GM12878 (cell line): ENCODE results near the gene GLRX5. TPM values are rescaled to one million over a fixed set of nuclear protein-coding genes. Genes with fewer than 3 reads are reported as not detected.

Experiments used
- ATAC-seq: fragments of 200-7000 bp; cut with Tn5 transposase; 3 replicates; pipeline ENCODE4 v1.9.1; 2020; ENCODE audit warnings: mild to moderate bottlenecking, moderate library complexity
- BruUV-seq: library from RNA; stranded (reverse); fragments of 400-500 nt; replicated peaks from 2 replicates; lab custom pipeline; 2021; lab: Mats Ljungman, UMichigan
- CTCF ChIA-PET: fragments of 300-600 bp; sonication (Branson Sonifier 250); formaldehyde crosslinking; extraction: SDS; loops from one replicate; lab custom pipeline; 2021; ENCODE audit warnings: inconsistent platforms; lab: Yijun Ruan, JAX
- POLR2A ChIA-PET: fragments of 350-600 bp; formaldehyde crosslinking; extraction: SDS; loops from one replicate; lab custom pipeline; 2021; ENCODE audit warnings: inconsistent platforms; lab: Charles Lee
- RAD21 ChIA-PET: fragments of 300-600 bp; sonication (Branson Sonifier 250); formaldehyde crosslinking; loops from one replicate; lab custom pipeline; 2023; ENCODE audit warnings: antibody characterized with exemption; ENCODE audit not compliant: unreplicated experiment; lab: Charles Lee
- SMC1A ChIA-PET: fragments of 300-600 bp; sonication (Branson Sonifier 250); formaldehyde crosslinking; loops from one replicate; lab custom pipeline; 2023; ENCODE audit not compliant: unreplicated experiment, uncharacterized antibody; lab: Charles Lee
- DNase-seq: peaks from one replicate; pipeline ENCODE4 v3.0.0-alpha.2; 2011; ENCODE audit warnings: low read depth, low spot score
- FAIRE-seq: peaks from 3 replicates; lab custom pipeline; 2011; peaks lifted over from hg19 to GRCh38; lab: Jason Lieb, UNC
- H2AFZ ChIP-seq: 2 replicates; pipeline ENCODE4 v1.6.0; 2011; ENCODE audit warnings: low read depth, low read length, control low read depth; ENCODE audit not compliant: control insufficient read depth
- H3K27ac ChIP-seq: 2 replicates; pipeline ENCODE4 v1.5.1; 2011; ENCODE audit warnings: control low read depth; ENCODE audit not compliant: control insufficient read depth, insufficient read depth
- H3K27me3 ChIP-seq, 2 experiments: replicated peaks in 1 of 2; 2 replicates each; pipeline versions ENCODE4 v1.6.0 to v1.6.1; 2011; ENCODE audit warnings: low read length in 1 of 2; ENCODE audit not compliant: control insufficient read depth in 2 of 2, insufficient read depth in 2 of 2
- H3K36me3 ChIP-seq, 2 experiments: 2 replicates each; pipeline ENCODE4 v1.5.1; 2011; ENCODE audit warnings: low read length in 1 of 2; ENCODE audit not compliant: control insufficient read depth in 2 of 2, insufficient read depth in 2 of 2
- H3K4me1 ChIP-seq: 2 replicates; pipeline ENCODE4 v1.6.1; 2011; ENCODE audit warnings: mild to moderate bottlenecking, low read length, moderate library complexity, mixed read lengths; ENCODE audit not compliant: control insufficient read depth, insufficient read depth
- H3K4me2 ChIP-seq: 2 replicates; pipeline ENCODE4 v1.6.0; 2011; ENCODE audit warnings: control low read depth; ENCODE audit not compliant: control insufficient read depth, insufficient read depth
- H3K4me3 ChIP-seq: fragments of 200-600 bp; sonication (generic); 2 replicates; pipeline ENCODE4 v1.5.1; 2016
- H3K79me2 ChIP-seq: 2 replicates; pipeline ENCODE4 v1.6.0; 2011; ENCODE audit warnings: low read length; ENCODE audit not compliant: control insufficient read depth, insufficient read depth
- H3K9ac ChIP-seq: 2 replicates; pipeline ENCODE4 v1.8.0; 2011; ENCODE audit warnings: low read length, control low read depth, mixed read lengths; ENCODE audit not compliant: control insufficient read depth, insufficient read depth
- H3K9me3 ChIP-seq: replicated peaks from 3 replicates; pipeline ENCODE4 v1.5.1; 2011; ENCODE audit warnings: mild to moderate bottlenecking, low read length; ENCODE audit not compliant: control insufficient read depth, insufficient read depth
- H4K20me1 ChIP-seq: 2 replicates; pipeline ENCODE4 v1.6.0; 2011; ENCODE audit not compliant: control insufficient read depth, insufficient read depth
- CBFB ChIP-seq: IDR thresholded peaks from 2 replicates; pipeline ENCODE4 v1.6.1; 2016; ENCODE audit warnings: antibody characterized with exemption, low read depth
- CBX5 ChIP-seq: sonication (generic); IDR thresholded peaks from 2 replicates; pipeline ENCODE4 v1.6.1; 2016; ENCODE audit warnings: low read depth, moderate library complexity, mild to moderate bottlenecking, inconsistent platforms
- CEBPZ ChIP-seq: fragments of 150-350 bp; IDR thresholded peaks from 2 replicates; pipeline ENCODE4 v1.6.1; 2016; ENCODE audit warnings: low read depth, low read length
- HSF1 ChIP-seq: fragments of 150-350 bp; IDR thresholded peaks from 2 replicates; pipeline ENCODE4 v1.6.1; 2014; ENCODE audit warnings: mild to moderate bottlenecking, low read depth, low read length
- NRF1 ChIP-seq: conservative IDR thresholded peaks from 2 replicates; pipeline ENCODE4 v1.6.1; 2011; ENCODE audit warnings: mild to moderate bottlenecking, low read depth, low read length, improper control_type of control experiment
- POLR2AphosphoS5 ChIP-seq: IDR thresholded peaks from 2 replicates; pipeline ENCODE4 v1.6.1; 2011; ENCODE audit warnings: mild to moderate bottlenecking, low read length, inconsistent platforms
- RAD51 ChIP-seq: fragments of 450-650 bp; IDR thresholded peaks from 2 replicates; pipeline ENCODE4 v1.6.1; 2016; ENCODE audit warnings: moderate library complexity, mild to moderate bottlenecking, inconsistent platforms
- RFX5 ChIP-seq: IDR thresholded peaks from 2 replicates; pipeline ENCODE4 v1.6.1; 2011; ENCODE audit warnings: low read depth, low read length, improper control_type of control experiment
- SMAD1 ChIP-seq: fragments of 450-650 bp; IDR thresholded peaks from 2 replicates; pipeline ENCODE4 v1.6.1; 2018; ENCODE audit warnings: mild to moderate bottlenecking, low read depth; ENCODE audit not compliant: partially characterized antibody
- STAT1 ChIP-seq: fragments of 450-650 bp; conservative IDR thresholded peaks from 2 replicates; pipeline ENCODE4 v1.6.1; 2014; ENCODE audit warnings: antibody characterized with exemption, mild to moderate bottlenecking
- TAF1 ChIP-seq: IDR thresholded peaks from 2 replicates; pipeline ENCODE4 v1.6.1; 2011; ENCODE audit warnings: mild to moderate bottlenecking, low read depth, low read length, borderline replicate concordance
- TBL1XR1 ChIP-seq: IDR thresholded peaks from 2 replicates; pipeline ENCODE4 v1.6.1; 2012; ENCODE audit warnings: low read depth, low read length, improper control_type of control experiment
- TCF3 ChIP-seq: IDR thresholded peaks from 2 replicates; pipeline ENCODE4 v1.6.1; 2012; ENCODE audit warnings: low read depth, mild to moderate bottlenecking, low read length, borderline replicate concordance; ENCODE audit not compliant: insufficient read depth
- WRNIP1 ChIP-seq: IDR thresholded peaks from 2 replicates; pipeline ENCODE4 v1.6.1; 2011; ENCODE audit warnings: low read depth, low read length, improper control_type of control experiment, borderline replicate concordance
- WGBS: methylation state at CpG from one replicate; pipeline ENCODE4 v1.1.6; 2016; ENCODE audit warnings: low lambda C conversion rate; ENCODE audit not compliant: insufficient replicate concordance, insufficient coverage; ENCODE audit errors: missing lambda C conversion rate; 5-methylcytosine and 5-hydroxymethylcytosine counted together
- in situ Hi-C: fragments of 300-500 bp; cut with MboI; formaldehyde crosslinking; loops from 9 replicates; pipeline ENCODE4 v1.14.3; 2018; ENCODE audit warnings: mixed read lengths
- intact Hi-C: fragments of 100-400 bp; cut with micrococcal nuclease; formaldehyde crosslinking; loops from one replicate; pipeline ENCODE4 v1.14.2; 2022; ENCODE audit not compliant: unreplicated experiment
- polyA plus RNA-seq, 11 experiments: library from polyadenylated mRNA; depleted of rRNA in 4 of 11; unstranded in 6 of 11; stranded (reverse) in 5 of 11; fragments of >200 nt; fragmentation: Nextera tagmentation in 4 of 11; fragmentation: Illumina TruSeq in 1 of 11; extraction: Ambion mirVana in 4 of 11; extraction: Trizol in 1 of 11; gene quantifications; 1 replicate in 1 of 11; 2 replicates in 10 of 11; pipeline versions ENCODE4 v1.2.1 to v1.2.3, GENCODE V29; 2011 to 2016; ENCODE audit warnings: inconsistent platforms in 2 of 11, missing spikeins in 2 of 11, low read depth in 1 of 11
- total RNA-seq, 4 experiments: library from RNA; depleted of rRNA in 3 of 4; stranded (reverse); fragments of >200 nt in 3 of 4; fragmentation: Illumina TruSeq in 1 of 4; extraction: Trizol in 1 of 4; gene quantifications; 2 replicates each; pipeline versions ENCODE4 v1.2.1 to v1.2.3, GENCODE V29; 2013 to 2021
- TF ChIP-seq, protein P1 (sequence below): IDR thresholded peaks from 2 replicates; pipeline ENCODE4 v1.6.1; 2012; ENCODE audit warnings: low read depth, low read length, improper control_type of control experiment
- TF ChIP-seq, protein P2 (sequence below): IDR thresholded peaks from 2 replicates; pipeline ENCODE4 v1.6.1; 2012; ENCODE audit warnings: low read length, inconsistent platforms

The GLRX5 gene
- total and polyA plus RNA-seq, 10 of the 15 experiments (the other 5 are each of a cell fraction or from before 2014, with no cell fraction given) = 12.8 to 139 (median 55.4) TPM

- no peak overlapping the region for H3K27ac ChIP-seq
- H3K4me2 ChIP-seq = no peak overlapping the region
- no peak for ATAC-seq
- H3K79me2 ChIP-seq = peaks cover 52% of the 10 kb centered on the region
- no peaks in the 10 kb centered on the region for H3K27me3 ChIP-seq
- 71% methylated on average over 4 of the region's 4 CpGs for WGBS
- ChIA-PET POLR2A (interaction anchor here (0.6 kb wide), 1 partner anchor 327 kb away, joined by 3 read pairs; no protein-coding TSS in a partner anchor), CTCF (interaction anchor here (1.1 to 12.1 kb wide), 8 partner anchors 11 to 142 kb away, joined by 3 to 118 read pairs (median 3); no protein-coding TSS in a partner anchor), SMC1A (interaction anchor here (0.9 to 3.2 kb wide), 7 partner anchors 11 to 174 kb away, joined by 3 to 7 read pairs (median 3); no protein-coding TSS in a partner anchor), RAD21 (interaction anchor here (1.1 kb wide), 1 partner anchor 99 kb away, joined by 3 read pairs; no protein-coding TSS in a partner anchor)
- H3K4me3 ChIP-seq = no peak overlapping the region
- intact Hi-C loops = no loop called here
- no peaks in the 10 kb centered on the region for H3K9me3 ChIP-seq
- H3K4me1 ChIP-seq = peaks cover 2% of the 10 kb centered on the region; the same call in 1 of the 2 replicates
- no peak overlapping the region for H2AFZ ChIP-seq
- DNase-seq = no peak
- no peaks in the 10 kb centered on the region for H4K20me1 ChIP-seq
- in situ Hi-C loops = no loop called here
- FAIRE-seq = no peak
- no peak overlapping the region for H3K9ac ChIP-seq
- no TSS peak for BruUV-seq
- H3K36me3 ChIP-seq = peaks cover 0 to 4% of the 10 kb centered on the region in 2 experiments; a peak in 3 of 4 replicates
- TF ChIP-seq WRNIP1 = no peak
- TF ChIP-seq HSF1 = no peak
- TF ChIP-seq RFX5 = no peak
- TF ChIP-seq, protein P1, sequence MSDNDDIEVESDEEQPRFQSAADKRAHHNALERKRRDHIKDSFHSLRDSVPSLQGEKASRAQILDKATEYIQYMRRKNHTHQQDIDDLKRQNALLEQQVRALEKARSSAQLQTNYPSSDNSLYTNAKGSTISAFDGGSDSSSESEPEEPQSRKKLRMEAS = no peak
- no peak for TF ChIP-seq RAD51
- TF ChIP-seq SMAD1 = no peak
- TF ChIP-seq CEBPZ = no peak
- TF ChIP-seq NRF1 = no peak
- no peak for TF ChIP-seq STAT1
- TF ChIP-seq, protein P2, sequence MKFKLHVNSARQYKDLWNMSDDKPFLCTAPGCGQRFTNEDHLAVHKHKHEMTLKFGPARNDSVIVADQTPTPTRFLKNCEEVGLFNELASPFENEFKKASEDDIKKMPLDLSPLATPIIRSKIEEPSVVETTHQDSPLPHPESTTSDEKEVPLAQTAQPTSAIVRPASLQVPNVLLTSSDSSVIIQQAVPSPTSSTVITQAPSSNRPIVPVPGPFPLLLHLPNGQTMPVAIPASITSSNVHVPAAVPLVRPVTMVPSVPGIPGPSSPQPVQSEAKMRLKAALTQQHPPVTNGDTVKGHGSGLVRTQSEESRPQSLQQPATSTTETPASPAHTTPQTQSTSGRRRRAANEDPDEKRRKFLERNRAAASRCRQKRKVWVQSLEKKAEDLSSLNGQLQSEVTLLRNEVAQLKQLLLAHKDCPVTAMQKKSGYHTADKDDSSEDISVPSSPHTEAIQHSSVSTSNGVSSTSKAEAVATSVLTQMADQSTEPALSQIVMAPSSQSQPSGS = no peak
- TF ChIP-seq TBL1XR1 = no peak
- TF ChIP-seq CBX5 = no peak
- no peak for TF ChIP-seq TAF1
- no peak for TF ChIP-seq TCF3
- no peak for TF ChIP-seq POLR2AphosphoS5
- no peak for TF ChIP-seq CBFB
Observed at GRCh38 chr14:95541346-95541745, 6.5 kb downstream of the GLRX5 start.
